HepG2 (cell line): ENCODE data around the gene GSK3A. TPM values are rescaled to one million over a fixed set of nuclear protein-coding genes. Genes with fewer than 3 reads are reported as not detected.

Source experiments
- AGO2 ChIP-seq: fragments of 200-400 bp; formaldehyde crosslinking; optimal IDR thresholded peaks from 2 replicates; pipeline ENCODE3; 2017; ENCODE audit warnings: mild to moderate bottlenecking, low read depth, low read length, moderate library complexity
- ESRRA ChIP-seq: sonication (generic); formaldehyde crosslinking; IDR thresholded peaks from 2 replicates; pipeline ENCODE4 v1.5.1; 2020; ENCODE audit warnings: mild to moderate bottlenecking, low read depth, missing genetic modification reagents
- GFI1 ChIP-seq: sonication (generic); formaldehyde crosslinking; IDR thresholded peaks from 2 replicates; pipeline ENCODE4 v1.5.0; 2020; ENCODE audit warnings: missing genetic modification reagents, mild to moderate bottlenecking, borderline replicate concordance
- KDM2A ChIP-seq: sonication (generic); formaldehyde crosslinking; IDR thresholded peaks from 2 replicates; pipeline ENCODE4 v1.4.0; 2020; ENCODE audit warnings: low read depth, missing genetic modification reagents, borderline replicate concordance
- KDM6A ChIP-seq: IDR thresholded peaks from 2 replicates; pipeline ENCODE4 v1.6.1; 2016; ENCODE audit warnings: low read depth
- NCOA2 ChIP-seq: sonication (generic); formaldehyde crosslinking; IDR thresholded peaks from 2 replicates; pipeline ENCODE4 v1.8.0; 2022; ENCODE audit warnings: inconsistent platforms
- POLR2A ChIP-seq, 2 experiments: IDR thresholded peaks; 2 replicates each; pipeline ENCODE4 v1.6.1; 2011; ENCODE audit warnings: low read depth in 2 of 2, low read length in 2 of 2, mild to moderate bottlenecking in 1 of 2, moderate library complexity in 1 of 2; ENCODE audit not compliant: insufficient read depth in 1 of 2
- POLR2G ChIP-seq: fragments of 200-400 bp; formaldehyde crosslinking; IDR thresholded peaks from 2 replicates; pipeline ENCODE4 v1.6.1; 2018; ENCODE audit warnings: mild to moderate bottlenecking, low read depth, low read length, moderate library complexity
- SRY ChIP-seq: sonication (generic); formaldehyde crosslinking; IDR thresholded peaks from 2 replicates; pipeline ENCODE4 v1.8.0; 2022; ENCODE audit warnings: mild to moderate bottlenecking, missing genetic modification reagents
- STAG1 ChIP-seq: sonication (generic); formaldehyde crosslinking; IDR thresholded peaks from 2 replicates; pipeline ENCODE4 v1.4.0; 2020; ENCODE audit warnings: missing genetic modification reagents
- ZC3H4 ChIP-seq: sonication (generic); formaldehyde crosslinking; IDR thresholded peaks from 2 replicates; pipeline ENCODE4 v1.4.0; 2020; ENCODE audit warnings: missing genetic modification reagents, borderline replicate concordance
- ZNF296 ChIP-seq: sonication (generic); formaldehyde crosslinking; conservative IDR thresholded peaks from 2 replicates; pipeline ENCODE4 v1.5.0; 2020; ENCODE audit warnings: mild to moderate bottlenecking, missing genetic modification reagents
- ZNF468 ChIP-seq: sonication (generic); formaldehyde crosslinking; IDR thresholded peaks from 2 replicates; pipeline ENCODE4 v1.8.0; 2022; ENCODE audit warnings: mild to moderate bottlenecking, moderate library complexity, missing genetic modification reagents
- ZNF839 ChIP-seq: sonication (generic); formaldehyde crosslinking; IDR thresholded peaks from 2 replicates; pipeline ENCODE4 v1.4.0; 2020; ENCODE audit warnings: missing genetic modification reagents, mild to moderate bottlenecking, borderline replicate concordance
- ZZZ3 ChIP-seq: sonication (generic); formaldehyde crosslinking; IDR thresholded peaks from 2 replicates; pipeline ENCODE4 v1.4.0; 2020; ENCODE audit warnings: missing genetic modification reagents, mild to moderate bottlenecking, borderline replicate concordance
- polyA plus RNA-seq, 8 experiments: library from polyadenylated mRNA; depleted of rRNA in 3 of 8; stranded (reverse) in 7 of 8; unstranded in 1 of 8; fragments of >200 nt; fragmentation: Illumina TruSeq in 4 of 8; extraction: Trizol in 4 of 8; gene quantifications; 2 replicates each; pipeline versions ENCODE4 v1.2.1 to v1.2.3, GENCODE V29; 2011 to 2016; ENCODE audit warnings: low read depth in 4 of 8, missing spikeins in 1 of 8, mixed read lengths in 1 of 8; ENCODE audit not compliant: insufficient read depth in 1 of 8
- total RNA-seq, 5 experiments: library from RNA; depleted of rRNA; stranded (reverse); fragments of >200 nt; fragmentation: Illumina TruSeq; extraction: Trizol; gene quantifications; 2 replicates each; pipeline ENCODE4 v1.2.3, GENCODE V29; 2016; ENCODE audit warnings: low read depth in 1 of 5
- TF ChIP-seq, protein P1 (sequence below): sonication (generic); formaldehyde crosslinking; IDR thresholded peaks from 2 replicates; pipeline ENCODE4 v1.4.0; 2020; ENCODE audit warnings: missing genetic modification reagents
- TF ChIP-seq, protein P2 (sequence below): sonication (generic); formaldehyde crosslinking; IDR thresholded peaks from 2 replicates; pipeline ENCODE4 v1.4.0; 2020; ENCODE audit warnings: missing genetic modification reagents, mild to moderate bottlenecking, borderline replicate concordance

The GSK3A gene
- total and polyA plus RNA-seq, 2 of the 13 experiments (the other 11 are each of a cell fraction or from before 2014, with no cell fraction given) = 16.9 to 52.5 TPM

DNA sequence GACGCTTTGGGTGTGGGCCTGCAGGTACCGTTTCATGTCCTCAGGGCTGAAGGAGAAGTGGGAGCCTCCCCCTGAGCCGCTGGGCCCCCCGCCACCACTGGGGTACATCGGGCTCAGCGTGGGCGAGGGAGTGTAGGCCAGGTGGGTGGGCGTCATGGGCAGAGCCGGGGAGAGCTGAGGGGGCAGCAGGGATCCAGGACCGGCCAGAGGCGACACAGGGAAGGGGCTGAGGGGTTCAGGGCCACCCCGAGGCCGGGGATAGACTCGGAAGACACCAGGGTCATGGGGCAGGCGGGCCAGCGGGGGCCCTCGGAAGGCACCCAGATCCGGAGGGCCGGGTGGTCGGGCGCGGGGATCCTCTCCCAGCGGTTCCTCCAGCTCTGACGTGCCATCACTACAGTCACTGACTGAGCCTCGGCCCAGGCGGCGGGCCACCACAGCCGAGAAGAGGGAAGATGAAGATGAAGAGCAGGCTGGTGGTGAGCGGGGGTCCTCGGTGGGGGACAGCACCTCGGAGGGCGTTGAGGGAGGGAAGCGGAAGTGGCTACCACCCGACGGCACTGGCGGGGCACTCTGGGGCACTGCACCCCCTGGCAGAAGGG, 6.8 kb upstream of the GSK3A start (continued):
- TF ChIP-seq STAG1 (CRISPR knock-in tag) (no peak), ZZZ3 (CRISPR knock-in tag) (no peak), POLR2G (no peak), POLR2A (IDR thresholded peaks at IDR 0.05; ENCODE audit: insufficient read depth in 1 of 2, low read depth in 2 of 2, low read length in 2 of 2) (peak in 1 of 2 experiments; percentile 44; a peak in 3 of 4 replicates), ESRRA (CRISPR knock-in tag) (no peak), ZNF296 (no peak), ZC3H4 (no peak), NCOA2 (no peak), GFI1 (CRISPR knock-in tag) (no peak), AGO2 (peak; percentile 98), SRY (CRISPR knock-in tag) (no peak), ZNF839 (CRISPR knock-in tag) (no peak), KDM2A (CRISPR knock-in tag) (0 out of 2 replicates have a peak, but pooled peaks have one; percentile 5), ZNF468 (CRISPR knock-in tag) (no peak), KDM6A (CRISPR knock-in tag) (no peak)
- TF ChIP-seq, protein P1, sequence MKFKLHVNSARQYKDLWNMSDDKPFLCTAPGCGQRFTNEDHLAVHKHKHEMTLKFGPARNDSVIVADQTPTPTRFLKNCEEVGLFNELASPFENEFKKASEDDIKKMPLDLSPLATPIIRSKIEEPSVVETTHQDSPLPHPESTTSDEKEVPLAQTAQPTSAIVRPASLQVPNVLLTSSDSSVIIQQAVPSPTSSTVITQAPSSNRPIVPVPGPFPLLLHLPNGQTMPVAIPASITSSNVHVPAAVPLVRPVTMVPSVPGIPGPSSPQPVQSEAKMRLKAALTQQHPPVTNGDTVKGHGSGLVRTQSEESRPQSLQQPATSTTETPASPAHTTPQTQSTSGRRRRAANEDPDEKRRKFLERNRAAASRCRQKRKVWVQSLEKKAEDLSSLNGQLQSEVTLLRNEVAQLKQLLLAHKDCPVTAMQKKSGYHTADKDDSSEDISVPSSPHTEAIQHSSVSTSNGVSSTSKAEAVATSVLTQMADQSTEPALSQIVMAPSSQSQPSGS (CRISPR knock-in tag) = no peak
- TF ChIP-seq, protein P2, sequence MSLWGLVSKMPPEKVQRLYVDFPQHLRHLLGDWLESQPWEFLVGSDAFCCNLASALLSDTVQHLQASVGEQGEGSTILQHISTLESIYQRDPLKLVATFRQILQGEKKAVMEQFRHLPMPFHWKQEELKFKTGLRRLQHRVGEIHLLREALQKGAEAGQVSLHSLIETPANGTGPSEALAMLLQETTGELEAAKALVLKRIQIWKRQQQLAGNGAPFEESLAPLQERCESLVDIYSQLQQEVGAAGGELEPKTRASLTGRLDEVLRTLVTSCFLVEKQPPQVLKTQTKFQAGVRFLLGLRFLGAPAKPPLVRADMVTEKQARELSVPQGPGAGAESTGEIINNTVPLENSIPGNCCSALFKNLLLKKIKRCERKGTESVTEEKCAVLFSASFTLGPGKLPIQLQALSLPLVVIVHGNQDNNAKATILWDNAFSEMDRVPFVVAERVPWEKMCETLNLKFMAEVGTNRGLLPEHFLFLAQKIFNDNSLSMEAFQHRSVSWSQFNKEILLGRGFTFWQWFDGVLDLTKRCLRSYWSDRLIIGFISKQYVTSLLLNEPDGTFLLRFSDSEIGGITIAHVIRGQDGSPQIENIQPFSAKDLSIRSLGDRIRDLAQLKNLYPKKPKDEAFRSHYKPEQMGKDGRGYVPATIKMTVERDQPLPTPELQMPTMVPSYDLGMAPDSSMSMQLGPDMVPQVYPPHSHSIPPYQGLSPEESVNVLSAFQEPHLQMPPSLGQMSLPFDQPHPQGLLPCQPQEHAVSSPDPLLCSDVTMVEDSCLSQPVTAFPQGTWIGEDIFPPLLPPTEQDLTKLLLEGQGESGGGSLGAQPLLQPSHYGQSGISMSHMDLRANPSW (CRISPR knock-in tag) = no peak
